Neural crest cell (in vitro differentiated cells): ENCODE data around the gene THTPA. TPM values are rescaled to one million over a fixed set of nuclear protein-coding genes. Genes with fewer than 3 reads are reported as not detected.

Experiments used
- DNase-seq: peaks from one replicate; pipeline ENCODE4 v3.0.0; 2021; ENCODE audit warnings: low read depth, mixed read lengths, low spot score
- H3K27ac Mint-ChIP-seq: one replicate; pipeline ENCODE4 v1.8.0; 2021; ENCODE audit warnings: mild to moderate bottlenecking, mixed read lengths; ENCODE audit not compliant: unreplicated experiment
- H3K27me3 Mint-ChIP-seq: 2 replicates; pipeline ENCODE4 v1.8.0; 2021; ENCODE audit warnings: low read depth, mild to moderate bottlenecking, mixed read lengths
- H3K36me3 Mint-ChIP-seq: 2 replicates; pipeline ENCODE4 v1.8.0; 2021; ENCODE audit warnings: low read depth, mild to moderate bottlenecking, mixed read lengths
- H3K4me1 Mint-ChIP-seq: 2 replicates; pipeline ENCODE4 v1.8.0; 2021; ENCODE audit warnings: mixed read lengths
- H3K4me3 Mint-ChIP-seq: one replicate; pipeline ENCODE4 v1.8.0; 2021; ENCODE audit warnings: mild to moderate bottlenecking, mixed read lengths
- H3K9me3 Mint-ChIP-seq: 2 replicates; pipeline ENCODE4 v1.8.0; 2021; ENCODE audit warnings: mixed read lengths
- total RNA-seq: library from RNA; stranded (reverse); gene quantifications from 2 replicates; pipeline ENCODE4 v1.2.1, GENCODE V29; 2021
- TF ChIP-seq, protein P1 (sequence below): fragments of 200-600 bp; sonication (generic); conservative IDR thresholded peaks from 2 replicates; pipeline ENCODE4 v1.5.0; 2021; ENCODE audit warnings: antibody characterized with exemption, mild to moderate bottlenecking

THTPA gene
- total RNA-seq, 1 donor from 2014 or later: 19.4 TPM

DNA sequence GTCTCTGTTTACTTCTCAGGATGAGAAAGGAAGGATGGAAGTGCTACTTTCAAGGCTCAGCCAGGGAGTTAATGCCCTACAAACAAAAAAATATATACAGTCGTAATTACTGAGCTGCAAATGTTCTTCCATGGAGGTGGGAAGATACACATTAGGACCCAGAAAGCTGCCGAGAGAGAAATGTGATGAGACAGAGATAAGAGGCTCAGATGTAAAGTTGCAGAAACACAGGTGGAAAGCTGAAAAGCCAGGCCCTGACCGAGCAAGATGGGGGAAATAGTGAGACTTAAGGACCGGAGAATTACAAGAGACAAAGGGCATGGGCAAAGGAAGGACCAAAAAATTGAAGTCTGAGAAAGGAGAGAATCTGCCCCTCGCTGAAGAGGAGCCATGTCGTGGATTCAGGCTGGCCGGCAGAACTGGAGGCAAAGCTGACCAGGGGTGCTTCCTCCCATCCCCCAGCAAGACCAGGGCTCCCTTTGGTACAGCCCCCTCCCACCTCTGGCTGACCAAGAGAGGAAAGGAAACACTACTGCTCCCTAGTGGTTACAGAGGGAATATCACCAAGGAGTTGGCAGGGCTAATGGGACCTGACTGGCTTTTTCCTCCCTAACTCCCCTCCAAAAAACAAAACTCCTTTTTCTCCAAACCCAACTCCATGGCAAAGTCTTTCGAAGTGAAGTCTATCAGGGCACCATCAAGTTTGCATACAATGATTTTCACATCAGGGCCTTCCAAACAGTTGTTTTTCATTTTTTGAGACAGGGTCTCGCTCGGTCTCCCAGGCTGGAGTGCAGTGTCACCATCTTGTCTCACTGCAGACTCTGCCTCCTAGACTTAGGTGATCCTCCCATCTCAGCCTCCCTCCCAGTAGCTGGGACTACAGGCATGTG is 16.6 kb upstream of the THTPA start:
- H3K4me1 Mint-ChIP-seq: peaks cover 29% of the 10 kb centered on the region

DNA sequence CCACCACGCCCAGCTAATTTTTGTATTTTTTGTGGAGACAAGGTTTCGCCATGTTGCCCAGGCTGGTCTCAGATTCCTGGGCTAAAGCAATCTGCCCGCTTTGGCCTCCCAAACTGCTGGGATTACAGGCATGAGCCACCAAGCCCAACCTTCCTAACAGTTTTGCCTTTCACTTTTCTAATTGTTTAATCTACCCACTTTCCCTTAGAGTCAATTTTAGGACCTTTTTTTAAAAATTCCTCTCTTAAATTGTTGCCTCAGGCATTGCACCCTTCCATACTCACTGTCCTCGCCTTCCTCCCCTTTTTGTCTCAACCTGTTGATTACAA is 16.0 kb upstream of the THTPA start:
- TF ChIP-seq, protein P1, sequence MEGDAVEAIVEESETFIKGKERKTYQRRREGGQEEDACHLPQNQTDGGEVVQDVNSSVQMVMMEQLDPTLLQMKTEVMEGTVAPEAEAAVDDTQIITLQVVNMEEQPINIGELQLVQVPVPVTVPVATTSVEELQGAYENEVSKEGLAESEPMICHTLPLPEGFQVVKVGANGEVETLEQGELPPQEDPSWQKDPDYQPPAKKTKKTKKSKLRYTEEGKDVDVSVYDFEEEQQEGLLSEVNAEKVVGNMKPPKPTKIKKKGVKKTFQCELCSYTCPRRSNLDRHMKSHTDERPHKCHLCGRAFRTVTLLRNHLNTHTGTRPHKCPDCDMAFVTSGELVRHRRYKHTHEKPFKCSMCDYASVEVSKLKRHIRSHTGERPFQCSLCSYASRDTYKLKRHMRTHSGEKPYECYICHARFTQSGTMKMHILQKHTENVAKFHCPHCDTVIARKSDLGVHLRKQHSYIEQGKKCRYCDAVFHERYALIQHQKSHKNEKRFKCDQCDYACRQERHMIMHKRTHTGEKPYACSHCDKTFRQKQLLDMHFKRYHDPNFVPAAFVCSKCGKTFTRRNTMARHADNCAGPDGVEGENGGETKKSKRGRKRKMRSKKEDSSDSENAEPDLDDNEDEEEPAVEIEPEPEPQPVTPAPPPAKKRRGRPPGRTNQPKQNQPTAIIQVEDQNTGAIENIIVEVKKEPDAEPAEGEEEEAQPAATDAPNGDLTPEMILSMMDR: no peak
- DNase-seq: no peak
- Mint-ChIP-seq H3K4me3 (no peak overlapping the region), H3K36me3 (no peaks in the 10 kb centered on the region), H3K4me1 (peaks cover 35% of the 10 kb centered on the region), H3K9me3 (no peaks in the 10 kb centered on the region), H3K27ac (no peak overlapping the region), H3K27me3 (no peaks in the 10 kb centered on the region)

More for the DNA sequence above, 16.6 kb upstream of the THTPA start:
- Mint-ChIP-seq H3K27me3 (no peaks in the 10 kb centered on the region), H3K36me3 (no peaks in the 10 kb centered on the region), H3K4me3 (peak overlapping the region; percentile 43), H3K27ac (peak overlapping the region; percentile 16), H3K9me3 (no peaks in the 10 kb centered on the region)
- TF ChIP-seq, protein P1: peak; percentile 76
- peak; percentile 53 for DNase-seq

DNA sequence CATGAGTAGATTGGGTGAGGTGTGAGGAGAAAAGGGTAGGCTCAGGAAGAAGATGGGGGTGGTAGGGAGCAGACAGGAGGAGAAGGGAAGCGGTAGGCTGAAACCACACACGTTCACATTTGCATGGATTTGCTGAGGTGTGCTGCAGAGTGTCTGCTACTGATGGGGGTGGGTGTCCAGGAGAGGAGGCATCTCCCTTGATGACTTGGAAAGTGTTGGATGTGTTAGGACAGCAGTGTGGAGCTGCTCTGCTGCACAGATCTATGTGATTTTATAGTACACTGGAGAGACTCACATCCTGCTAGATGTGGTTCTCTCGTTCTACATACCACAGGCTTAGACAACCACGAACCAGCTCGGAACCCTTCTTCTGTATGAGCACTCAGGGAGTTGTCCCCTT is 13.8 kb upstream of the THTPA start:
- H3K36me3 Mint-ChIP-seq: no peaks in the 10 kb centered on the region
- TF ChIP-seq, protein P1: no peak
- DNase-seq: no peak
- no peak overlapping the region for H3K27ac Mint-ChIP-seq
- no peak overlapping the region for H3K4me3 Mint-ChIP-seq
- no peaks in the 10 kb centered on the region for H3K9me3 Mint-ChIP-seq
- peaks cover 42% of the 10 kb centered on the region for H3K4me1 Mint-ChIP-seq
- H3K27me3 Mint-ChIP-seq: no peaks in the 10 kb centered on the region

DNA sequence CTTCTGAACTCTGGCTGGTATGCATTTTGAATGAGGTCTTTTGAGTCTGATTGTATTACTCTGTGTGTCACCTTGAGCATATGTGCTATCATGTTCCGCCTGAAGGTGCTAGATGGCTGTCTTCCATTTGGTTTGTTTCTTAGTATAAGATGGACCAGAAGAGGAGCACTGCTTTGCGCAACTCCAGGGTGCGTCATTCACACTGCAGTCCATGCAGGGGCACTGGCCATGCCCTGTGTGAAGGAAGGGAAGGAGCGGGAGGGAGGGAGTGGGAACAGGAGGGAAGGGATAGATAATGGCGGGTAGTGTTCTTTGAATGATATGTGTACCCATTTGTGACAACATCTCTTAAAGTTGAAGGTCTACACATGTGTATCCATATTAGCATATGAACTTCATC is 12.7 kb upstream of the THTPA start:
- no peak overlapping the region for H3K27ac Mint-ChIP-seq
- no peak overlapping the region for H3K4me3 Mint-ChIP-seq

DNA sequence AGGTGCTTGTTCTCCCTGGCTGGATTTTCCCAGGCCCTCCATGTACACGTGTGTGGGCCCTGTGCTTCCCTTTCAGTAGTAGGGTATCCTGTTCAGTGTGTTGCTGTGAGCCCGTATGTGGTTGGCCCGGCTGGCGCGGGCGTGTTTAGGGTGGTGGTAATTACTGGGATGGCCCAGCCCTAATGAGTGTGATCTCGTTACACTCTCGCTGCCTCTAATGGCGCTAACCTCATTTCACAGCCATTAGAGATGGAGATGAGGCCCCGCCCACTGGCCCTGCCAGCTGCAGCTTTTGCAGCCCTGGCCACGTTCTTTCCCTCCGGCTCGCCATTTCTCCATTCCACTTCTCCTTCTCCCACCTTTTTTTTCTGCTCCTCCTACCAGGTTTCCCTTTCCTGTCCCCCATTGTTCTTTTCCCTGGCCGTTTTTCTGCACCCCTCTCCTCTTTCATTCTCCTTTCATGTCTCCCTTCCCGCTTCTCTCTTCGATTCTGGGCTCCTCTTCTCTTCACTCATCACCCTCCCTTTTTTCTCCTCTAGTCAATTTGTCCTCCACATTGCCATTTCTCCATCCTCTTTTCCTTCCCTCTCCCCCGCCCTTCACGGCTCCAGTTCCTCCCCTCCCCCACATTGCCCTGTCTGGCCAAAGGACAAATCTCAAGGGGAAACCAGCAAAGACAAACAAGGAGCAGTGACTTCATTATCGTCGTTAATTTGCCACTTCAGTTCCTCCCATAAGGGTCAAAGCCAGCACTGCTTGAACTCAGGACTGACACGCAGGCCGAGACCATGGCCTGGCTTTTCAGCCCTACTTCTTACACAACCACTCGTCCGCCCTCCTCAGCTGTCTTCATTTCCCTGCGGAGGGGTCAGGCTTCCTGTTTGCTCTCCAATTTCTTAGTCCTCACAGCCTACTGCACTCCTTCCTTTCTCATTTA is 11.3 kb upstream of the THTPA start:
- TF ChIP-seq, protein P1: no peak
- H3K4me1 Mint-ChIP-seq: peaks cover 22% of the 10 kb centered on the region
- H3K4me3 Mint-ChIP-seq: peak overlapping the region; percentile 32
- peak overlapping the region; percentile 27 for H3K27ac Mint-ChIP-seq
- no peaks in the 10 kb centered on the region for H3K9me3 Mint-ChIP-seq
- no peaks in the 10 kb centered on the region for H3K27me3 Mint-ChIP-seq
- no peak for DNase-seq
- no peaks in the 10 kb centered on the region for H3K36me3 Mint-ChIP-seq

More for the DNA sequence above, 12.7 kb upstream of the THTPA start:
- DNase-seq: no peak
- Mint-ChIP-seq H3K27me3 (no peaks in the 10 kb centered on the region), H3K4me1 (peaks cover 35% of the 10 kb centered on the region), H3K36me3 (no peaks in the 10 kb centered on the region), H3K9me3 (no peaks in the 10 kb centered on the region)
- TF ChIP-seq, protein P1: no peak
